Activated B cell treated with CpG ODN at 0.5 μM for 24 hours (primary cell): ENCODE data around the gene ZNF784. TPM values are rescaled to one million over a fixed set of nuclear protein-coding genes. Genes with fewer than 3 reads are reported as not detected.

ENCODE experiments used
- ATAC-seq: fragments of 200-7000 bp; cut with Tn5 transposase; one replicate; pipeline ENCODE4 v1.10.0; 2021; ENCODE audit warnings: low read depth, mild to moderate bottlenecking, moderate library complexity
- CTCF ChIA-PET: fragments of 350-600 bp; sonication (Branson Sonifier 250); formaldehyde crosslinking; loops from one replicate; lab custom pipeline; 2021; ENCODE audit warnings: antibody characterized with exemption; lab: Charles Lee
- POLR2A ChIA-PET: fragments of 350-600 bp; sonication (Branson Sonifier 250); formaldehyde crosslinking; loops from one replicate; lab custom pipeline; 2021; ENCODE audit warnings: antibody characterized with exemption; lab: Charles Lee
- DNase-seq: peaks from one replicate; pipeline ENCODE4 v3.0.0; 2022
- H3K27ac Mint-ChIP-seq: one replicate; pipeline ENCODE4 v1.8.0; 2020; ENCODE audit warnings: mixed read lengths
- H3K27me3 Mint-ChIP-seq: one replicate; pipeline ENCODE4 v1.8.0; 2021; ENCODE audit warnings: mixed read lengths
- H3K36me3 Mint-ChIP-seq: one replicate; pipeline ENCODE4 v1.8.0; 2021; ENCODE audit warnings: low read depth, mixed read lengths
- H3K4me1 Mint-ChIP-seq: one replicate; pipeline ENCODE4 v1.8.0; 2021; ENCODE audit warnings: mixed read lengths
- H3K4me3 Mint-ChIP-seq: one replicate; pipeline ENCODE4 v1.8.0; 2020; ENCODE audit warnings: mild to moderate bottlenecking, mixed read lengths
- H3K9me3 Mint-ChIP-seq: one replicate; pipeline ENCODE4 v1.8.0; 2020; ENCODE audit warnings: mixed read lengths
- CTCF ChIP-seq: fragments of 200-600 bp; IDR thresholded peaks from one replicate; pipeline ENCODE4 v1.8.0; 2022; ENCODE audit warnings: antibody characterized with exemption, mild to moderate bottlenecking
- intact Hi-C: fragments of 100-400 bp; cut with micrococcal nuclease; formaldehyde crosslinking; loops from one replicate; pipeline ENCODE4 v1.15.1; 2024
- total RNA-seq: library from RNA; stranded (reverse); gene quantifications from 2 replicates; pipeline ENCODE4 v1.2.3, GENCODE V29; 2022

ZNF784 gene
- total RNA-seq, 1 donor from 2014 or later, result 8.9 TPM

- Mint-ChIP-seq H3K4me3 (peak overlapping the region; percentile 93), H3K27ac (peak overlapping the region; percentile 53), H3K9me3 (no peaks in the 10 kb centered on the region), H3K4me1 (peaks cover 44% of the 10 kb centered on the region), H3K36me3 (peaks cover 33% of the 10 kb centered on the region), H3K27me3 (no peaks in the 10 kb centered on the region)
- DNase-seq (no peak), ATAC-seq (no peak)
- no peak for TF ChIP-seq CTCF
- CTCF ChIA-PET, result interaction anchor here (1.2 to 3.6 kb wide), 2 partner anchors 29 to 100 kb away, joined by 3 to 38 read pairs; no protein-coding TSS in a partner anchor
- intact Hi-C loops, result loop anchor here (1.0 to 10.0 kb wide), 2 partner anchors 127 to 349 kb away; partner anchors contain the start of genes PPP6R1 and ZNF628
- POLR2A ChIA-PET, result interaction anchor here (0.6 to 3.9 kb wide), 8 partner anchors 16 to 100 kb away, joined by 3 to 27 read pairs (median 5); partner anchors contain the start of genes ZNF580 and ZNF784
These were observed 20.6 kb downstream of the ZNF784 start for GRCh38 chr19:55603581-55604292.

GRCh38 chr19:55603115-55603514 is 21.3 kb downstream of the ZNF784 start:
- no peak for TF ChIP-seq CTCF
- H3K9me3 Mint-ChIP-seq, result no peaks in the 10 kb centered on the region
- CTCF ChIA-PET, result no interaction called here
- peaks cover 32% of the 10 kb centered on the region for H3K36me3 Mint-ChIP-seq
- POLR2A ChIA-PET, result interaction anchor here (1.4 kb wide), 1 partner anchor 37 kb away, joined by 4 read pairs; the partner anchor contains the start of gene ZNF580
- H3K4me3 Mint-ChIP-seq, result no peak overlapping the region
- DNase-seq (no peak), ATAC-seq (no peak)
- H3K4me1 Mint-ChIP-seq, result peaks cover 44% of the 10 kb centered on the region
- H3K27me3 Mint-ChIP-seq, result no peaks in the 10 kb centered on the region
- intact Hi-C loops, result loop anchor here (10.0 kb wide), 1 partner anchor 348 kb away; the partner anchor contains the start of gene PPP6R1
- H3K27ac Mint-ChIP-seq, result peak overlapping the region; percentile 53

GRCh38 chr19:55602104-55603001 is 22.0 kb downstream of the ZNF784 start:
- peaks cover 37% of the 10 kb centered on the region for H3K4me1 Mint-ChIP-seq
- intact Hi-C loops, result loop anchor here (10.0 kb wide), 1 partner anchor 348 kb away; the partner anchor contains the start of gene PPP6R1

GRCh38 chr19:55601084-55601483 is 23.3 kb downstream of the ZNF784 start:
- peaks cover 29% of the 10 kb centered on the region for H3K36me3 Mint-ChIP-seq

More at GRCh38 chr19:55602104-55603001, 22.0 kb downstream of the ZNF784 start:
- ChIA-PET POLR2A (interaction anchor here (0.7 kb wide), 1 partner anchor 9 kb away, joined by 4 read pairs; no protein-coding TSS in a partner anchor), CTCF (no interaction called here)
- Mint-ChIP-seq H3K27me3 (no peaks in the 10 kb centered on the region), H3K4me3 (no peak overlapping the region), H3K27ac (peak overlapping the region; percentile 79), H3K9me3 (no peaks in the 10 kb centered on the region), H3K36me3 (peaks cover 29% of the 10 kb centered on the region)
- TF ChIP-seq CTCF, result no peak
- ATAC-seq, result no peak
- no peak for DNase-seq

More at GRCh38 chr19:55601084-55601483, 23.3 kb downstream of the ZNF784 start:
- CTCF ChIA-PET, result no interaction called here
- ATAC-seq, result no peak
- peak overlapping the region; percentile 79 for H3K27ac Mint-ChIP-seq
- intact Hi-C loops, result loop anchor here (10.0 kb wide), 1 partner anchor 346 kb away; the partner anchor contains the start of gene PPP6R1
- no peak for DNase-seq
- H3K4me1 Mint-ChIP-seq, result peaks cover 26% of the 10 kb centered on the region
- no peak for TF ChIP-seq CTCF
- H3K4me3 Mint-ChIP-seq, result peak overlapping the region; percentile 75
- POLR2A ChIA-PET, result interaction anchor here (0.5 to 4.5 kb wide), 3 partner anchors 15 to 792 kb away, joined by 3 to 45 read pairs (median 42); partner anchors contain the start of gene U2AF2
- H3K27me3 Mint-ChIP-seq, result no peaks in the 10 kb centered on the region
- no peaks in the 10 kb centered on the region for H3K9me3 Mint-ChIP-seq
